Left ventricle myocardium inferior (tissue), 1 donor: Measurements from ENCODE around the gene GALNT3. TPM values are rescaled to one million over a fixed set of nuclear protein-coding genes. Genes with fewer than 3 reads are reported as not detected.

Source experiments
- DNase-seq: peaks from one replicate; pipeline ENCODE4 v3.0.0-alpha.2; 2020
- H3K27ac ChIP-seq: fragments of 200-600 bp; replicated peaks from 2 replicates; pipeline ENCODE4 v1.8.0; 2021
- H3K27me3 ChIP-seq: fragments of 200-600 bp; 2 replicates; pipeline ENCODE4 v1.8.0; 2021; ENCODE audit warnings: low read depth
- H3K36me3 ChIP-seq: fragments of 200-600 bp; 2 replicates; pipeline ENCODE4 v1.8.0; 2021
- H3K4me1 ChIP-seq: fragments of 200-600 bp; 2 replicates; pipeline ENCODE4 v1.8.0; 2021
- H3K4me3 ChIP-seq: fragments of 200-600 bp; 2 replicates; pipeline ENCODE4 v1.8.0; 2021; ENCODE audit warnings: mild to moderate bottlenecking, moderate library complexity
- H3K9me3 ChIP-seq: fragments of 200-600 bp; replicated peaks from 2 replicates; pipeline ENCODE4 v1.8.0; 2021
- intact Hi-C: fragments of 100-400 bp; cut with micrococcal nuclease; formaldehyde crosslinking; loops from one replicate; pipeline ENCODE4 v1.11.0; 2022
- total RNA-seq: library from RNA; stranded (reverse); fragmentation: NEBNext Ultra II Directional; extraction: Animal tissue kit (Norgen Biotek cat#: 25700); gene quantifications from one replicate; pipeline ENCODE4 v1.2.1, GENCODE V29; 2021
- TF ChIP-seq, protein P1 (sequence below): fragments of 200-600 bp; IDR thresholded peaks from 2 replicates; pipeline ENCODE4 v1.8.0; 2021; ENCODE audit warnings: antibody characterized with exemption, mild to moderate bottlenecking, borderline replicate concordance
- donor health status: DM: no; HTN: yes; CAD: no; lungs with severe emphysema.

Gene GALNT3
- total RNA-seq, 1 donor from 2014 or later = 0.08 TPM

DNA sequence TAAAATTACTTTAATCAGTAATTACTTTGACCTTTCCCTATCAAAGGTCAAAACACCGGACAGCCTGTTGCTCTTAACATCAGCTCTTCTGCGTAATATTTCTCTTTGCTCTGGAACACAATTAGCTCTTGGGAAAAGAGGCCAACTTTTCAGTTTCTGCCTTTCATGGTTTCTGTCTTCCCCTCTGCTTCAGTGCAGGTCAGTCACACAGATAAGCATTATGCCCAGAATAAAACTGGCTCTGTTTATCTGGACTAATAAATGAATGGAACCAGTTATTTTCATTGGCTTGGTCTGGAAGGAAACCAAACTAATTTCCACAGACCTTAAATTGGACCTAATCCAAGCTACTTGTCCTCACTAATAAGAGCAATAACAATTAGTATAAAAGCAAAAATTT lies 26.2 kb upstream of the GALNT3 start:
- Histone ChIP-seq H3K27ac (no peak overlapping the region), H3K36me3 (no peaks in the 10 kb centered on the region), H3K4me1 (peaks cover 8% of the 10 kb centered on the region), H3K9me3 (no peaks in the 10 kb centered on the region), H3K27me3 (no peaks in the 10 kb centered on the region), H3K4me3 (no peak overlapping the region)
- TF ChIP-seq, protein P1, sequence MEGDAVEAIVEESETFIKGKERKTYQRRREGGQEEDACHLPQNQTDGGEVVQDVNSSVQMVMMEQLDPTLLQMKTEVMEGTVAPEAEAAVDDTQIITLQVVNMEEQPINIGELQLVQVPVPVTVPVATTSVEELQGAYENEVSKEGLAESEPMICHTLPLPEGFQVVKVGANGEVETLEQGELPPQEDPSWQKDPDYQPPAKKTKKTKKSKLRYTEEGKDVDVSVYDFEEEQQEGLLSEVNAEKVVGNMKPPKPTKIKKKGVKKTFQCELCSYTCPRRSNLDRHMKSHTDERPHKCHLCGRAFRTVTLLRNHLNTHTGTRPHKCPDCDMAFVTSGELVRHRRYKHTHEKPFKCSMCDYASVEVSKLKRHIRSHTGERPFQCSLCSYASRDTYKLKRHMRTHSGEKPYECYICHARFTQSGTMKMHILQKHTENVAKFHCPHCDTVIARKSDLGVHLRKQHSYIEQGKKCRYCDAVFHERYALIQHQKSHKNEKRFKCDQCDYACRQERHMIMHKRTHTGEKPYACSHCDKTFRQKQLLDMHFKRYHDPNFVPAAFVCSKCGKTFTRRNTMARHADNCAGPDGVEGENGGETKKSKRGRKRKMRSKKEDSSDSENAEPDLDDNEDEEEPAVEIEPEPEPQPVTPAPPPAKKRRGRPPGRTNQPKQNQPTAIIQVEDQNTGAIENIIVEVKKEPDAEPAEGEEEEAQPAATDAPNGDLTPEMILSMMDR = no peak
- intact Hi-C loops = no loop called here
- DNase-seq = no peak

DNA sequence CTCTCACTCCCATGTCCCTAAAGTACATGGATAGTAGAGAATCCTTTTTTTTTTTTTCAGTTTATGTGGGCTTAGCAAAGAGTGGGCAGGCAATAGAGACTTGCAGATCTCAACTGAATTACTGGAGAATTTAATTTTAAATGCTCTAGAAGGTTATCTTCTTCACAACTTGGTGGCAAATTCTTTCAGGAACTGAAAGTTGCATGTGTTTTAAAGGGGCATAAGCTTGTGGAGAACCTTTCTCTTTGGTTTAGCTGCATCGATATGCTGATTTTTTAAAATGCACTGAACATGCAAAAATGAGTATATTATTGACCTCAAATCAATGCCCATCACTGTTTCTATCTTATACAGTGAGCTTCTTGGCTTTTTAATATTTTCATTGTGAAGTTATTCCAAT lies 24.9 kb upstream of the GALNT3 start:
- H3K9me3 ChIP-seq = no peaks in the 10 kb centered on the region
- DNase-seq = no peak
- no peaks in the 10 kb centered on the region for H3K27me3 ChIP-seq
- intact Hi-C loops = no loop called here
- TF ChIP-seq, protein P1 = no peak
- H3K36me3 ChIP-seq = no peaks in the 10 kb centered on the region
- H3K4me1 ChIP-seq = peaks cover 8% of the 10 kb centered on the region
- H3K27ac ChIP-seq = no peak overlapping the region
- no peak overlapping the region for H3K4me3 ChIP-seq

DNA sequence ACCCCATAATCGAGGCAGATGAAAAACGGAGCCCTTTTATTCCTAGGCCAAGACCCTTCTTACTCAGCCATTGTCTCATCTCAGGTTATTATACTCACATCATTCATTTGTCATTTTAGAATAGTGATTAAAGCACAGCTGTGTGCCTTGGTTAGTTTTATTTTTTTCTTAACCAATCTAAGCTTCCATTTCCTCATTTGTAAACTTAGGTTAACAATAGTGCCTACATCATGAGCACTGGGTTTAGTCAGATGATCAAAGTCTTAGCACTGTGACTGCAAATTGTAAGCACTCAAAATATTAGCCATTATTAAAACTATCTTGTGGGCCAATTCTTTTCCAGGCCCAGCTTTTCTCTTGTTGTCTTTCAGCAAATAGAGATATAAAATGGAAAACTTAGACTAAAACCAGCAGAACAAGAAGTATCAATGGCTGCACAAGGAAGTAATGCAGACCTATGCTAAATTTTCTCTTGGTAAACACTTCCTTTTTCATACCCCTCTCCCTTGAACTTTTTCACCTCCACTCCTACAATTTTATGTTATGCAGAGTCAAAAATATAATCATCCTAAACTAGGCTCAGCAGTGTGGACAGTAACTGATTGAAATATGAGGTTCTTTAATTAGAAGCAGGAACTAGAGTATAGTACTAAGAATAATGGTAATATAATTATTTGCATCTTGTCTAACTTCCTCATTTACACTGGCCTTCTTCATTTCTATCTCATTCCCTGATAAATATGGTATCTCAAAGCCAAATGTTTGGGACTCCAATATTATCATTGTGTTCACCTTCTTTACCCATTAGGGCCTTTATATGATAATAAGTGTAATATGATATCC lies 21.5 kb upstream of the GALNT3 start:
- Histone ChIP-seq H3K27ac (no peak overlapping the region), H3K36me3 (no peaks in the 10 kb centered on the region), H3K27me3 (no peaks in the 10 kb centered on the region), H3K9me3 (no peaks in the 10 kb centered on the region), H3K4me1 (peaks cover 7% of the 10 kb centered on the region), H3K4me3 (no peak overlapping the region)
- intact Hi-C loops = no loop called here
- DNase-seq = no peak
- TF ChIP-seq, protein P1 = no peak

DNA sequence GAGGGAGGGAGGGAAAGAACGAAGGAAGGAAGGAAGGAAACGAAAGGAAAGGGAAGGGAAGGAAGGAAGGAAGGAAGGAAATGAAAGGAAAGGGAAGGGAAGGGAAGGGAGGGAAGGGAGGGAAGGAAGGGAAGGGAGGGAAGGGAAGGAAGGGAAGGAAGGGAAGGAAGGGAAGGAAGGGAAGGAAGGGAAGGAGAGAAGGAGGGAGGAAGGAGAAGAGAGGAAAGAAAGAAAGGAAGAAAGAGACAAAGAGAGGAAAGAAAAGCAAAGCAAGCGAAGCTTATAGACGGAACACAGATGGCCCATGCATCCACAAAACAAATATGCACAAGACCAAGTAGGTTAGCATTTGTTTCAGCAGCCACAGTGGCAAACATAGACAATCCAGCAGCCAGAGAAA lies 20.4 kb upstream of the GALNT3 start:
- no peaks in the 10 kb centered on the region for H3K9me3 ChIP-seq
- no peaks in the 10 kb centered on the region for H3K4me1 ChIP-seq
- no peak overlapping the region for H3K4me3 ChIP-seq
- no peaks in the 10 kb centered on the region for H3K36me3 ChIP-seq
- no peak for DNase-seq
- intact Hi-C loops = no loop called here
- no peak overlapping the region for H3K27ac ChIP-seq
- TF ChIP-seq, protein P1 = no peak
- no peaks in the 10 kb centered on the region for H3K27me3 ChIP-seq

DNA sequence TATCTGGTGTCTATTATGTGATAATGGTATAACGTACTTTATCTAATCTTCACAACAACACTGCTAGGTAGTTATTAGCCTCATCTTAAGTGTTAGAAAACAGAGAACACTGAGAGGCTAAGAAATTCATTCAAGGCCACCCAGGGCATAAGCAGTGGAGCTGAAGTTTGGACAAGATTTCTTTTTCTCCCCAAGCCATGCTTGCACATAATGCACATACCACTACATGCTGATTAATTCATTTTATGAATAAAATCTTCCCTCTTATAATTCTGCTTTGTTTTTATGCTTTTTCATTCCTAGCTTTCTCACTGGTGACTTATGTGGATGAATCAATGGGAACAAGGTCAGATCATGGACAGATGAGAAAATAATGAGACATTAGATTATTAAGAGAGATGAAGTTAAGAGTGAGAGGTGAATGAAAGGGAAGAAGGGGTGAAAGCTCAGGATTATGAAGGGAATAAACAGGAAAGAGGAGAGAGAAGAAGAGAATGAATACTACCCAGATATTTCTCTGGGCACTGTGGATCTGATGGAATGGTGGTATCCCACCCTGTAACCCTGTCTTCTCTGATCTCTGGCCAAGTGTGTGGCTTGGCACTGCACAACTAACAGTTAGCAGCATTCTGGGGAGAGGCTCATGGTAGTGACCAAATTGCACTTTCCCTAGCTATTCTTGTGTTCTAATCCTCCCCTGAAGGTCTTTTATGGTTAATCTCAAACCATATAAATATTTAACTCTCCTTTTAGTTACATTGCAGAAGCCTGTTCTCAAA lies 17.7 kb upstream of the GALNT3 start:
- Histone ChIP-seq H3K9me3 (no peaks in the 10 kb centered on the region), H3K4me1 (no peaks in the 10 kb centered on the region), H3K36me3 (no peaks in the 10 kb centered on the region), H3K27me3 (no peaks in the 10 kb centered on the region), H3K27ac (no peak overlapping the region), H3K4me3 (no peak overlapping the region)
- TF ChIP-seq, protein P1 = no peak
- intact Hi-C loops = no loop called here
- DNase-seq = no peak
